IMR-90 (cell line): ENCODE measurements around the gene ST6GALNAC5. TPM values are rescaled to one million over a fixed set of nuclear protein-coding genes. Genes with fewer than 3 reads are reported as not detected.

Experiments
- ATAC-seq: fragments of 200-7000 bp; cut with Tn5 transposase; 2 replicates; pipeline ENCODE4 v1.9.1; 2020; ENCODE audit warnings: low read depth, mild to moderate bottlenecking, moderate library complexity
- BruUV-seq: library from RNA; stranded (reverse); fragments of 400-500 nt; replicated peaks from 2 replicates; lab custom pipeline; 2021; lab: Mats Ljungman, UMichigan
- CTCF ChIA-PET: fragments of 300-600 bp; formaldehyde crosslinking; extraction: SDS; loops from one replicate; lab custom pipeline; 2021; ENCODE audit warnings: antibody characterized with exemption; lab: Yijun Ruan, JAX
- POLR2A ChIA-PET: fragments of 300-600 bp; sonication (Branson Sonifier 250); formaldehyde crosslinking; loops from one replicate; lab custom pipeline; 2022; ENCODE audit warnings: antibody characterized with exemption; ENCODE audit not compliant: unreplicated experiment; lab: Charles Lee
- DNase-seq: peaks from one replicate; pipeline ENCODE4 v3.0.0; 2013
- H2AFZ ChIP-seq: replicated peaks from 2 replicates; pipeline ENCODE3; 2013; ENCODE audit warnings: low read length, mild to moderate bottlenecking; ENCODE audit not compliant: poor library complexity
- H2AK5ac ChIP-seq: 2 replicates; pipeline ENCODE4 v1.6.1; 2013; ENCODE audit warnings: low read depth, low read length, inconsistent platforms
- H2AK9ac ChIP-seq: replicated peaks from 2 replicates; pipeline ENCODE3; 2013; ENCODE audit warnings: mild to moderate bottlenecking, low read depth, low read length, moderate library complexity; ENCODE audit not compliant: poor library complexity
- H2BK120ac ChIP-seq: 2 replicates; pipeline ENCODE4 v1.6.1; 2013; ENCODE audit warnings: low read depth, low read length, inconsistent platforms
- H2BK15ac ChIP-seq: 3 replicates; pipeline ENCODE4 v1.6.1; 2013; ENCODE audit warnings: low read depth, low read length, inconsistent platforms
- H2BK20ac ChIP-seq: 2 replicates; pipeline ENCODE4 v1.6.1; 2013; ENCODE audit warnings: low read depth, mild to moderate bottlenecking, inconsistent platforms, low read length, moderate library complexity
- H2BK5ac ChIP-seq: 2 replicates; pipeline ENCODE4 v1.6.1; 2013; ENCODE audit warnings: mild to moderate bottlenecking, low read depth, low read length, inconsistent platforms; ENCODE audit not compliant: poor library complexity, severe bottlenecking
- H3K14ac ChIP-seq: replicated peaks from 2 replicates; pipeline ENCODE4 v1.6.1; 2013; ENCODE audit warnings: low read depth, low read length, inconsistent platforms
- H3K18ac ChIP-seq: 2 replicates; pipeline ENCODE4 v1.6.1; 2013; ENCODE audit warnings: low read depth, low read length, control low read depth
- H3K23ac ChIP-seq: 2 replicates; pipeline ENCODE4 v1.6.1; 2013; ENCODE audit warnings: low read depth, low read length, inconsistent platforms
- H3K27ac ChIP-seq: 2 replicates; pipeline ENCODE4 v1.5.1; 2013; ENCODE audit warnings: mild to moderate bottlenecking, control low read depth, low read length; ENCODE audit not compliant: insufficient read depth
- H3K27me3 ChIP-seq: 2 replicates; pipeline ENCODE4 v1.6.1; 2013; ENCODE audit warnings: low read length; ENCODE audit not compliant: control insufficient read depth, insufficient read depth
- H3K36me3 ChIP-seq: 2 replicates; pipeline ENCODE4 v1.6.1; 2013; ENCODE audit warnings: low read length, mixed read lengths; ENCODE audit not compliant: control insufficient read depth, insufficient read depth
- H3K4ac ChIP-seq: 2 replicates; pipeline ENCODE4 v1.6.1; 2013; ENCODE audit warnings: low read depth, low read length, inconsistent platforms
- H3K4me1 ChIP-seq: 2 replicates; pipeline ENCODE4 v1.6.1; 2013; ENCODE audit warnings: low read length, mixed read lengths; ENCODE audit not compliant: control insufficient read depth, insufficient read depth
- H3K4me2 ChIP-seq: 2 replicates; pipeline ENCODE4 v1.6.1; 2013; ENCODE audit warnings: low read depth, mild to moderate bottlenecking, control low read depth, low read length, moderate library complexity
- H3K4me3 ChIP-seq: 2 replicates; pipeline ENCODE4 v1.5.1; 2013; ENCODE audit warnings: low read depth, mild to moderate bottlenecking, control low read depth, low read length, moderate library complexity; ENCODE audit not compliant: insufficient read depth
- H3K56ac ChIP-seq: 2 replicates; pipeline ENCODE4 v1.6.1; 2013; ENCODE audit warnings: low read length, inconsistent platforms; ENCODE audit not compliant: insufficient read depth; ENCODE audit errors: extremely low read depth
- H3K79me1 ChIP-seq, 2 experiments: 2 replicates each; pipeline ENCODE4 v1.6.1; 2013; ENCODE audit warnings: low read length in 2 of 2, inconsistent platforms in 1 of 2, low read depth in 1 of 2
- H3K9ac ChIP-seq: 2 replicates; pipeline ENCODE4 v1.6.1; 2013; ENCODE audit warnings: low read depth, low read length, control low read depth
- H3K9me1 ChIP-seq: 2 replicates; pipeline ENCODE4 v1.6.1; 2013; ENCODE audit warnings: low read length, inconsistent platforms; ENCODE audit not compliant: insufficient read depth
- H3K9me3 ChIP-seq: 2 replicates; pipeline ENCODE4 v1.6.1; 2013; ENCODE audit warnings: low read length; ENCODE audit not compliant: control insufficient read depth, insufficient read depth
- H4K20me1 ChIP-seq: 2 replicates; pipeline ENCODE4 v1.6.1; 2013; ENCODE audit warnings: low read length, inconsistent platforms; ENCODE audit not compliant: insufficient read depth
- H4K5ac ChIP-seq: 2 replicates; pipeline ENCODE4 v1.6.1; 2013; ENCODE audit warnings: mild to moderate bottlenecking, low read depth, low read length, control low read depth
- H4K8ac ChIP-seq, 2 experiments: 2 replicates each; pipeline ENCODE4 v1.6.1; 2013; ENCODE audit warnings: low read depth in 2 of 2, low read length in 2 of 2, control low read depth in 1 of 2, inconsistent platforms in 1 of 2
- H4K91ac ChIP-seq: 2 replicates; pipeline ENCODE4 v1.6.1; 2013; ENCODE audit warnings: low read depth, low read length, inconsistent platforms; ENCODE audit not compliant: insufficient read depth
- BHLHE40 ChIP-seq: fragments of 150-350 bp; IDR thresholded peaks from 2 replicates; pipeline ENCODE4 v1.6.1; 2016; ENCODE audit warnings: mild to moderate bottlenecking, low read depth, low read length
- CEBPB ChIP-seq: IDR thresholded peaks from 2 replicates; pipeline ENCODE4 v1.6.1; 2012; ENCODE audit warnings: low read depth, low read length, improper control_type of control experiment
- CHD1 ChIP-seq: IDR thresholded peaks from 2 replicates; pipeline ENCODE4 v1.6.1; 2012; ENCODE audit warnings: low read depth, low read length, improper control_type of control experiment
- CTCF ChIP-seq: conservative IDR thresholded peaks from 2 replicates; pipeline ENCODE4 v1.5.1; 2012; ENCODE audit warnings: mild to moderate bottlenecking, low read depth, low read length, improper control_type of control experiment
- ELK1 ChIP-seq: fragments of 150-350 bp; IDR thresholded peaks from 2 replicates; pipeline ENCODE4 v1.6.1; 2016; ENCODE audit warnings: low read depth, mild to moderate bottlenecking, low read length, moderate library complexity, borderline replicate concordance
- FOS ChIP-seq: fragments of 150-350 bp; IDR thresholded peaks from 2 replicates; pipeline ENCODE4 v1.6.1; 2016; ENCODE audit warnings: low read depth, low read length
- MAZ ChIP-seq: IDR thresholded peaks from 2 replicates; pipeline ENCODE4 v1.6.1; 2012; ENCODE audit warnings: low read depth, mild to moderate bottlenecking, low read length, improper control_type of control experiment, moderate library complexity, borderline replicate concordance
- MXI1 ChIP-seq: IDR thresholded peaks from 2 replicates; pipeline ENCODE4 v1.6.1; 2012; ENCODE audit warnings: low read depth, mild to moderate bottlenecking, low read length, moderate library complexity, borderline replicate concordance
- NFE2L2 ChIP-seq: fragments of 150-350 bp; IDR thresholded peaks from 2 replicates; pipeline ENCODE4 v1.6.1; 2016; ENCODE audit warnings: low read depth, mild to moderate bottlenecking, low read length
- POLR2A ChIP-seq: IDR thresholded peaks from 2 replicates; pipeline ENCODE4 v1.6.1; 2012; ENCODE audit warnings: mild to moderate bottlenecking, low read depth, low read length
- RAD21 ChIP-seq: IDR thresholded peaks from 2 replicates; pipeline ENCODE4 v1.6.1; 2012; ENCODE audit warnings: low read length, improper control_type of control experiment
- RCOR1 ChIP-seq: IDR thresholded peaks from 2 replicates; pipeline ENCODE4 v1.6.1; 2012; ENCODE audit warnings: mild to moderate bottlenecking, low read length, improper control_type of control experiment; ENCODE audit not compliant: insufficient replicate concordance
- RFX5 ChIP-seq: IDR thresholded peaks from 2 replicates; pipeline ENCODE4 v1.8.0; 2012; ENCODE audit warnings: low read depth, mild to moderate bottlenecking, low read length, moderate library complexity
- SMC3 ChIP-seq: fragments of 150-350 bp; IDR thresholded peaks from 2 replicates; pipeline ENCODE4 v1.6.1; 2016; ENCODE audit warnings: low read depth, mild to moderate bottlenecking, antibody characterized with exemption, low read length, moderate library complexity
- USF2 ChIP-seq: fragments of 150-350 bp; IDR thresholded peaks from 2 replicates; pipeline ENCODE4 v1.6.1; 2017; ENCODE audit warnings: mild to moderate bottlenecking, antibody characterized with exemption, low read length, low read depth
- WGBS, 2 experiments: methylation state at CpG; one replicate each; pipeline versions ENCODE4 v1.1.5 to v1.1.7; 2013; ENCODE audit warnings: missing lambda C conversion rate in 2 of 2; ENCODE audit not compliant: insufficient read length in 1 of 2; ENCODE audit errors: extremely low coverage in 2 of 2; 5-methylcytosine and 5-hydroxymethylcytosine counted together
- dilution Hi-C: fragments of 300-500 bp; cut with HindIII; formaldehyde crosslinking; loops from one replicate; pipeline ENCODE4 v1.14.3; 2018; ENCODE audit warnings: low sequenced_read_pairs; ENCODE audit not compliant: unreplicated experiment
- in situ Hi-C: fragments of 300-500 bp; cut with MboI; formaldehyde crosslinking; loops from 3 replicates; pipeline ENCODE4 v1.14.3; 2019; ENCODE audit warnings: low sequenced_read_pairs, inconsistent platforms, mixed read lengths
- intact Hi-C: fragments of 100-400 bp; cut with micrococcal nuclease; formaldehyde crosslinking; loops from 2 replicates; pipeline ENCODE4 v1.10.0; 2022
- polyA plus RNA-seq, 3 experiments: library from polyadenylated mRNA; depleted of rRNA; stranded (reverse); fragments of >200 nt; gene quantifications; 2 replicates each; pipeline ENCODE4 v1.2.3, GENCODE V29; 2012; ENCODE audit warnings: low replicate concordance in 1 of 3
- total RNA-seq: library from RNA; depleted of rRNA; stranded (reverse); fragments of >200 nt; gene quantifications from 2 replicates; pipeline ENCODE4 v1.2.3, GENCODE V29; 2012

Gene ST6GALNAC5
- total and polyA plus RNA-seq, 2 of the 4 experiments (the other 2 are of a cell fraction), result 3.4 to 4.0 TPM

- DNase-seq (no peak), ATAC-seq (no peak)
- H3K4me3 ChIP-seq, result no peak overlapping the region
- no peak overlapping the region for H3K9ac ChIP-seq
- H2AK9ac ChIP-seq, result no peak overlapping the region
- no peak overlapping the region for H3K23ac ChIP-seq
- H3K9me1 ChIP-seq, result no peaks in the 10 kb centered on the region
- H3K27ac ChIP-seq, result no peak overlapping the region
- H2AK5ac ChIP-seq, result no peak overlapping the region
- H2BK120ac ChIP-seq, result no peak overlapping the region
- H4K91ac ChIP-seq, result no peak overlapping the region
- no peak overlapping the region for H3K4me2 ChIP-seq
- CTCF ChIA-PET, result no interaction called here
- no peak overlapping the region for H3K18ac ChIP-seq
- no peak overlapping the region for H3K14ac ChIP-seq
- H2BK5ac ChIP-seq, result no peak overlapping the region
- no peaks in the 10 kb centered on the region for H3K36me3 ChIP-seq
- H3K9me3 ChIP-seq, result no peaks in the 10 kb centered on the region
- H4K8ac ChIP-seq, result no peak overlapping the region
- 67% methylated on average over 2 of the region's 4 CpGs; no CpG with 5 or more reads in 1 of the 2 experiments for WGBS, 2 experiments
- dilution Hi-C loops, result no loop called here
- H3K27me3 ChIP-seq, result no peaks in the 10 kb centered on the region
- H3K79me1 ChIP-seq, result no peaks in the 10 kb centered on the region
- POLR2A ChIA-PET, result no interaction called here
- in situ Hi-C loops, result no loop called here
- H3K56ac ChIP-seq, result no peak overlapping the region
- no peaks in the 10 kb centered on the region for H3K4me1 ChIP-seq
- no peak overlapping the region for H3K4ac ChIP-seq
- intact Hi-C loops, result no loop called here
- no peak overlapping the region for H2AFZ ChIP-seq
- no peak overlapping the region for H2BK20ac ChIP-seq
- no peak for TF ChIP-seq MXI1
- no peak for TF ChIP-seq BHLHE40
- TF ChIP-seq CHD1, result no peak
- TF ChIP-seq RAD21, result no peak
- no peak for TF ChIP-seq CEBPB
- no peak for TF ChIP-seq POLR2A
- no peak for TF ChIP-seq MAZ
- TF ChIP-seq USF2, result no peak
- no peak for TF ChIP-seq FOS
- no peak for TF ChIP-seq SMC3
- TF ChIP-seq RCOR1, result no peak
- no peak for TF ChIP-seq CTCF
- TF ChIP-seq RFX5, result no peak
- no peak for TF ChIP-seq NFE2L2
- TF ChIP-seq ELK1, result no peak
- no peak overlapping the region for H4K5ac ChIP-seq
- no peak overlapping the region for H2BK15ac ChIP-seq
- BruUV-seq, result no TSS peak
- no peaks in the 10 kb centered on the region for H4K20me1 ChIP-seq
Observed at GRCh38 chr1:76959556-76959955, 92.3 kb downstream of the ST6GALNAC5 start.
